Measurements from ENCODE around the gene DDRGK1.

DDRGK1 gene

GRCh38 chr20:3235666-3236324 lies 31.3 kb upstream of the DDRGK1 start:
- no peak for DNase-seq (ENCODE audit: low read depth)

GRCh38 chr20:3233991-3234498 lies 29.6 kb upstream of the DDRGK1 start:
- DNase-seq (ENCODE audit: low read depth): no peak

GRCh38 chr20:3233131-3233990 lies 28.9 kb upstream of the DDRGK1 start:
- DNase-seq (ENCODE audit: low read depth): no peak

GRCh38 chr20:3231889-3232588 lies 27.6 kb upstream of the DDRGK1 start:
- DNase-seq (ENCODE audit: low read depth): no peak

- no peak for DNase-seq (ENCODE audit: low read depth)
Measured at GRCh38 chr20:3231116-3231515, 26.6 kb upstream of the DDRGK1 start.

- DNase-seq (ENCODE audit: low read depth): no peak
Measured at GRCh38 chr20:3229798-3230197, 25.3 kb upstream of the DDRGK1 start.

GRCh38 chr20:3229158-3229557 lies 24.7 kb upstream of the DDRGK1 start:
- DNase-seq (ENCODE audit: low read depth): no peak

- no peak for DNase-seq (ENCODE audit: low read depth)
Measured at GRCh38 chr20:3228750-3229032, 24.2 kb upstream of the DDRGK1 start.

- DNase-seq (ENCODE audit: low read depth): no peak
Measured at GRCh38 chr20:3227936-3228749, 23.7 kb upstream of the DDRGK1 start.

GRCh38 chr20:3227506-3227905 lies 23.0 kb upstream of the DDRGK1 start:
- no peak for DNase-seq (ENCODE audit: low read depth)

GRCh38 chr20:3226864-3227263 lies 22.4 kb upstream of the DDRGK1 start:
- DNase-seq (ENCODE audit: low read depth): no peak

GRCh38 chr20:3226093-3226492 lies 21.6 kb upstream of the DDRGK1 start:
- DNase-seq (ENCODE audit: low read depth): no peak

GRCh38 chr20:3224681-3225421 lies 20.4 kb upstream of the DDRGK1 start:
- DNase-seq (ENCODE audit: low read depth): no peak

GRCh38 chr20:3223994-3224680 lies 19.7 kb upstream of the DDRGK1 start:
- DNase-seq (ENCODE audit: low read depth): no peak

GRCh38 chr20:3223651-3223993 lies 19.1 kb upstream of the DDRGK1 start:
- no peak for DNase-seq (ENCODE audit: low read depth)

GRCh38 chr20:3222635-3223600 lies 18.4 kb upstream of the DDRGK1 start:
- no peak for DNase-seq (ENCODE audit: low read depth)

- no peak for DNase-seq (ENCODE audit: low read depth)
Measured at GRCh38 chr20:3221398-3222226, 17.1 kb upstream of the DDRGK1 start.

GRCh38 chr20:3218307-3218988 lies 14.0 kb upstream of the DDRGK1 start:
- DNase-seq (ENCODE audit: low read depth): peak; percentile 68
